ENCODE results near the gene MAPK14. TPM values are rescaled to one million over a fixed set of nuclear protein-coding genes. Genes with fewer than 3 reads are reported as not detected.

Gene MAPK14
- total and polyA plus RNA-seq, 2 donors from 2014 or later, result 19.9 to 56.6 TPM

DNA sequence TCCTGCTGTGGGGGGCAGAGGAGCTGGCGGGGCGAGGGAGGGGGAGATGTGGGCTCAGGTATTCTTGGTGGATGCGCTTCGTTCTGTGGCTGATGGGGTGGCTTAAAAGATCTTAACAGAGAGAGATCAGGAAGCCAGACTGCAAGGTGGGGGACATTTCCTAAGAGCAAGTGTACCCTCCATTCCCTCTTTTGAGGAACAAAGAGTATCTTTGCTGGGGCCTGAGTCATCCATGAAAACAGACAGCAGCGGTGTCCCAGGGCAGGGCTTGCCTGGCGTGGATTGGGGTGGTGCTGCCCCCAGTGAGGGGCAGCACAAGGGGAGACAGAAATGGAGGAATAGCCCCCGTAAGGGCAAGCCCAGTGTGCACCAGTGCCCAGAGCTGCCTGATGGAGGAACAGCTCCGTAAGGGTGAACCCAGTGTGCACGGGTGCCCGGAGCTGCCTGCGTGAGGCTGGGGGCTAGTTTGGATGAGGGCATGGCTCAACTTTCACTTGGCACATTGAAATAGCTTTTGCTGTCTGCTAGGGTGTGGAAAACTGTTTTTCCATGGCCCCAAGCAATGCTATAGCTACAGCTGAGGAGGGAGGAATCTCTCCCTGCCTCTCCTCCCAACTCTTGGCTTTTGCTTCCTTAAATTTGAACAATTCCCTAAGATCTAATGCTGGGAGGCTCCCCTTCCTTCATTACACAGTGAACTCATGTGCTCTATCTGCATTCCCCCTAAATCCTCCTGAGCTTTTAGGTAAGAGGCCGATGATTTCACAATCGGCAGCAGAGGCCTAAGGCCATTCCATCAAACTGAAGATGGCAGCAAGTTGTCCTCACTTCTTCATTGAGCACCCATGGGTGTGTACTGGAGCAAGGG, 115.6 kb downstream of the MAPK14 start:
- DNase-seq (no peak), FAIRE-seq (no peak)
- Histone ChIP-seq H3K36me3 (ENCODE audit: control insufficient read depth in 2 of 3, insufficient read depth in 3 of 3, low read length in 3 of 3) (no peaks in the 10 kb centered on the region), H3K27ac (ENCODE audit: low read depth in 2 of 2, low read length in 2 of 2) (no peak overlapping the region), H3K4me3 (ENCODE audit: low read length in 3 of 3) (no peak overlapping the region), H3K9ac (ENCODE audit: low read length in 3 of 3) (no peak overlapping the region), H3K9me3 (ENCODE audit: control insufficient read depth in 2 of 3, insufficient read depth in 1 of 3, low read length in 3 of 3) (no peaks in the 10 kb centered on the region), H3K27me3 (ENCODE audit: control insufficient read depth, insufficient read depth, low read length) (no peaks in the 10 kb centered on the region), H3K4me1 (ENCODE audit: control insufficient read depth in 2 of 3, insufficient read depth in 2 of 3, low read depth in 1 of 3, low read length in 3 of 3) (no peaks in the 10 kb centered on the region)
- TF ChIP-seq, protein P1, sequence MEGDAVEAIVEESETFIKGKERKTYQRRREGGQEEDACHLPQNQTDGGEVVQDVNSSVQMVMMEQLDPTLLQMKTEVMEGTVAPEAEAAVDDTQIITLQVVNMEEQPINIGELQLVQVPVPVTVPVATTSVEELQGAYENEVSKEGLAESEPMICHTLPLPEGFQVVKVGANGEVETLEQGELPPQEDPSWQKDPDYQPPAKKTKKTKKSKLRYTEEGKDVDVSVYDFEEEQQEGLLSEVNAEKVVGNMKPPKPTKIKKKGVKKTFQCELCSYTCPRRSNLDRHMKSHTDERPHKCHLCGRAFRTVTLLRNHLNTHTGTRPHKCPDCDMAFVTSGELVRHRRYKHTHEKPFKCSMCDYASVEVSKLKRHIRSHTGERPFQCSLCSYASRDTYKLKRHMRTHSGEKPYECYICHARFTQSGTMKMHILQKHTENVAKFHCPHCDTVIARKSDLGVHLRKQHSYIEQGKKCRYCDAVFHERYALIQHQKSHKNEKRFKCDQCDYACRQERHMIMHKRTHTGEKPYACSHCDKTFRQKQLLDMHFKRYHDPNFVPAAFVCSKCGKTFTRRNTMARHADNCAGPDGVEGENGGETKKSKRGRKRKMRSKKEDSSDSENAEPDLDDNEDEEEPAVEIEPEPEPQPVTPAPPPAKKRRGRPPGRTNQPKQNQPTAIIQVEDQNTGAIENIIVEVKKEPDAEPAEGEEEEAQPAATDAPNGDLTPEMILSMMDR (IDR thresholded peaks at IDR 0.05; ENCODE audit: borderline replicate concordance, extremely low read depth, insufficient read depth), result no peak
- intact Hi-C loops (cut with DNase I), result no loop called here

DNA sequence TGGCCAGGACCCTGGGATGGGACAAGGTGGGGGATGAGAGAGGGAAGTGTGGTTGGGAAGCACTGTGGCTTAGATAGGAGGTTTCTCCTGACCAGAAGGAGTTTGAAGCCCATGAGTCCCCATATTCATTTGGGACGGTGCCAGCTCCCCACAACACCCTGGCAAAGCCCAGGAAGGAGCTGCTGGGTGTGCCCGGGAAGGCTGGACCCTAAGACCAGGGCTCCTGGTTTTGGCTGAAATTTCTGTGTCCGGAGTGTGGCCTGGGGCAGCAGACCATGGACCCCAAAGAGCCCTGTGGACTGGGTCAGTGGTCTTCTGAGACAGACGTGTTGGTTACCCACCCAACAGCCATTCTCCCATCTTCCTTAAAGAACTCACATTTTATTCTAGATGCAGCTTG, 117.9 kb downstream of the MAPK14 start:
- intact Hi-C loops (cut with DNase I), result no loop called here
- no peaks in the 10 kb centered on the region for H3K9me3 ChIP-seq (ENCODE audit: control insufficient read depth in 2 of 3, insufficient read depth in 1 of 3, low read length in 3 of 3)
- no peaks in the 10 kb centered on the region for H3K27me3 ChIP-seq (ENCODE audit: control insufficient read depth, insufficient read depth, low read length)
- DNase-seq (no peak), FAIRE-seq (no peak)
- H3K9ac ChIP-seq (ENCODE audit: low read length in 3 of 3), result no peak overlapping the region
- TF ChIP-seq, protein P1 (IDR thresholded peaks at IDR 0.05; ENCODE audit: borderline replicate concordance, extremely low read depth, insufficient read depth), result no peak
- no peaks in the 10 kb centered on the region for H3K4me1 ChIP-seq (ENCODE audit: control insufficient read depth in 2 of 3, insufficient read depth in 2 of 3, low read depth in 1 of 3, low read length in 3 of 3)
- no peak overlapping the region for H3K27ac ChIP-seq (ENCODE audit: low read depth in 2 of 2, low read length in 2 of 2)
- no peak overlapping the region for H3K4me3 ChIP-seq (ENCODE audit: low read length in 3 of 3)
- H3K36me3 ChIP-seq (ENCODE audit: control insufficient read depth in 2 of 3, insufficient read depth in 3 of 3, low read length in 3 of 3), result no peaks in the 10 kb centered on the region

DNA sequence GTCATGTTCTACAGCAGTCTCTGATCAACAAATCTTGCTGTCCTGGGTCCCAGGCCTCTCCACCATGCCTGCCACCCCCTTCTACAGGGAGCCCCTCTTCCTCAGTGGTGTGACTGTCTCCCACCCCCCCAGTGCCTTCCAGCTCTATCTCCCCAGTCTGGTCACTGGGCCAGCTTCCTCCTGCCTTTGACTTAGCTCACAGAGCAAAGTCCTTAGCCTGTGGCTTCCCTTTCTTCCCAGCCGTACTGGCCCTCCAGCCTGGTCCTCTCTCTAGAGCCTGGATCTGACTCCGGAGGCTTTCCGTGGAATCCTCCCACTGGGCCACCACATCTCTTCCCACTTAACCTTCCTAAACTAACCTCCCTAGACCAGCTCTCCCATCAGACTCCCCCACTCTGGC, 119.7 kb downstream of the MAPK14 start:
- H3K4me1 ChIP-seq (ENCODE audit: control insufficient read depth in 2 of 3, insufficient read depth in 2 of 3, low read depth in 1 of 3, low read length in 3 of 3), result no peaks in the 10 kb centered on the region
- no peak overlapping the region for H3K4me3 ChIP-seq (ENCODE audit: low read length in 3 of 3)
- no peaks in the 10 kb centered on the region for H3K36me3 ChIP-seq (ENCODE audit: control insufficient read depth in 2 of 3, insufficient read depth in 3 of 3, low read length in 3 of 3)
- DNase-seq (no peak), FAIRE-seq (no peak)
- H3K9me3 ChIP-seq (ENCODE audit: control insufficient read depth in 2 of 3, insufficient read depth in 1 of 3, low read length in 3 of 3), result no peaks in the 10 kb centered on the region
- TF ChIP-seq, protein P1 (IDR thresholded peaks at IDR 0.05; ENCODE audit: borderline replicate concordance, extremely low read depth, insufficient read depth), result no peak
- H3K9ac ChIP-seq (ENCODE audit: low read length in 3 of 3), result no peak overlapping the region
- H3K27ac ChIP-seq (ENCODE audit: low read depth in 2 of 2, low read length in 2 of 2), result no peak overlapping the region
- intact Hi-C loops (cut with DNase I), result no loop called here
- H3K27me3 ChIP-seq (ENCODE audit: control insufficient read depth, insufficient read depth, low read length), result no peaks in the 10 kb centered on the region
